ENCODE measurements around the gene TOP1.

- TF ChIP-seq POLR2AphosphoS5 (IDR thresholded peaks at IDR 0.05; ENCODE audit: insufficient read depth in 1 of 2, low read depth in 1 of 2), result no peak
- no peak for TF ChIP-seq POLR2A (IDR thresholded peaks at IDR 0.05)
- TF ChIP-seq CTCF (IDR thresholded peaks at IDR 0.05), result no peak
These were observed 28.0 kb upstream of the TOP1 start for GRCh38 chr20:41000628-41001027.

All from vagina (tissue), 2 donors.